Brain pericyte (primary cell): ENCODE data around the gene BFAR.
"Not testable (repeated sequence)": the region's sequence is repeated elsewhere in the genome, so short reads cannot be mapped to it uniquely, and the experiment has no call there.

Experiments
- DNase-seq: peaks from one replicate; pipeline ENCODE4 v3.0.0-alpha.2; 2012; ENCODE audit warnings: low read depth, low spot score

BFAR gene

DNA sequence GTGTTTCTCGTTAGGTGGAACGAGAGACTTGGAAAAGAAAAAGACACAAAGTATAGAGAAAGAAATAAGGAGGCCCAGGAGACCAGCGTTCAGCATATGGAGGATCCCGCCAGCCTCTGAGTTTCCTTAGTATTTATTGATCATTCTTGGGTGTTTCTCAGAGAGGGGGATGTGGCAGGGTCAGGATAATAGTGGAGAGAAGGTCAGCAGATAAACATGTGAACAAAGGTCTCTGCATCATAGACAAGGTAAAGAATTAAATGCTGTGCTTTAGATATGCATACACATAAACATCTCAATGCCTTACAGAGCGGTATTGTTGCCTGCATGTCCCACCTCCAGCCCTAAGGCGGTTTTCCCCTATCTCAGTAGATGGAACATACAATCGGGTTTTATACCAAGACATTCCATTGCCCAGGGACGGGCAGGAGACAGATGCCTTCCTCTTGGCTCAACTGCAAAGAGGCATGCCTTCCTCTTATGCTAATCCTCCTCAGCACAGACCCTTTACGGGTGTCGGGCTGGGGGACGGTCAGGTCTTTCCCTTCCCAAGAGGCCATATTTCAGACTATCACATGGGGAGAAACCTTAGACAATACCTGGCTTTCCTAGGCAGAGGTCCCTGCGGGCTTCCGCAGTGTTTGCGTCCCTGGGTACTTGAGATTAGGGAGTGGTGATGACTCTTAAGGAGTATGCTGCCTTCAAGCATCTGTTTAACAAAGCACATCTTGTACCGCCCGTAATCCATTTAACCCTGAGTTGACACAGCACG, 3.6 kb downstream of the BFAR start:
- DNase-seq, result not testable (repeated sequence)

DNA sequence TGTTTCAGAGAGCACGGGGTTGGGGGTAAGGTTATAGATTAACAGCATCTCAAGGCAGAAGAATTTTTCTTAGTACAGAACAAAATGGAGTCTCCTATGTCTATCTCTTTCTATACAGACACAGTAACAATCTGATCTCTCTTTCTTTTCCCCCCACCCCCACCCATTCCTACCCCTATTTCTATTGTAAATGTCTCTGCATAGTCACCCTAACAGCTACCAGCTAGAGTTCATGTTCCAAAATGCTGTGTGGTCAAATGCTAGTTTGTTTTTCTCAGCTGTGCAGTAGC, 4.1 kb downstream of the BFAR start:
- DNase-seq, result not testable (repeated sequence)

GRCh38 chr16:14640538-14640937, 7.8 kb downstream of the BFAR start:
- DNase-seq, result no peak

DNA sequence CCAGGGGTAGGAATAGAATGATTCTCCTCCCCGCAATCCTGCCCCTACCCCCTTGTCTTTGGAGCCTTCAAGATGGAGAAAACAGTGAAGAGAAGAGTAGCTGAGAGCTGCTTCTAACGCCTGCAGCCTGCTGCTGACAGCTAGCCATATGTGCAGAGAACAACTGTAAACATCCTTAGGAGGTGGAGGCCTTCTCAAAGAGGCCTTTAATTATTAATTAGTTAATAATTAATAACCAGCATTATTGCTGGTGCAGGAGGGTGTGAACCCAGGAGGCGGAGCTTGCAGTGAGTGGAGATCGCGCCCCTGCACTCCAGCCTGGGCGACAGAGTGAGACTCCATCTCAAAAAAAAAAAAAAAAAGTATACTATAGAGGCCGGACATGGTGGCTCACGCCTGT, 8.5 kb downstream of the BFAR start:
- DNase-seq, result no peak

GRCh38 chr16:14641926-14642325, 9.2 kb downstream of the BFAR start:
- no peak for DNase-seq

DNA sequence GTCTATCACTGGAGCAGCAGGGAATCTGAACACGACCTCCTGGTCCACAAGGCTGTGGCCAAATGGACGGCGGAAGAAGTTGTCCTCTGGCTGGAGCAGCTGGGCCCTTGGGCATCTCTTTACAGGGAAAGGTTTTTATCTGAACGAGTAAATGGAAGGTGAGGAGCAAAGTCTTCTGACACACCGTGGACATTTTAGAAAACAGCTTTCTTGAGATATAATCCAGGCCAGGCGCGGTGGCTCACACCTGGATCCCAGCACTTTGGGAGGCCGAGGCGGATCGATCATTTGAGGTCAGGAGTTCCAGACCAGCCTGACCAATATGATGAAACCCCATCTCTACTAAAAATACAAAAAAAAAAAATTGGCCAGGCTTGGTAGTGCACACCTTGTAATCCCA, 17.1 kb downstream of the BFAR start:
- DNase-seq, result no peak

- DNase-seq, result no peak
These were observed 17.9 kb downstream of the BFAR start for GRCh38 chr16:14650629-14651028.

GRCh38 chr16:14652726-14653125, 20.0 kb downstream of the BFAR start:
- DNase-seq, result no peak

DNA sequence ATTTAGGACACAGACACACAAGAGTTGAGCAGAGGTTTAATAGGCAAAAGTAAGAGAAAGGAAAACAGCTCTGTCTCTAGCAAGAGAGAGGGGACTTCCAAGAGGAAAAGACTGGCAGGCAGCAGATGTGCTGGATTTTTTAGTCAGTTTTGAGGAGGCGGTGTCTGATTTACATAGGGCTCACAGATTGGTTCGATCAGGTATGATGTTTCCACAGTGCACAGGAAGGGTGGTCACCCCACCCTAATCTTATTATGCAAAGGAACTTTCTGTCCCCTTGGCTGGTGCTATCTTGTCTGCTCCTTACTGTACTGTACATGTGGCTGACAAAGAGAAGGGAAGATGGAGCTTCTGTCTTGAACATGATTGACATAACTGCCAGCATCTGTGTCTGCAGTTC, 25.3 kb downstream of the BFAR start:
- no peak for DNase-seq

- DNase-seq, result no peak
These were observed 34.9 kb downstream of the BFAR start for GRCh38 chr16:14667347-14668266.

- DNase-seq, result no peak
These were observed 35.9 kb downstream of the BFAR start for GRCh38 chr16:14668556-14669223.

DNA sequence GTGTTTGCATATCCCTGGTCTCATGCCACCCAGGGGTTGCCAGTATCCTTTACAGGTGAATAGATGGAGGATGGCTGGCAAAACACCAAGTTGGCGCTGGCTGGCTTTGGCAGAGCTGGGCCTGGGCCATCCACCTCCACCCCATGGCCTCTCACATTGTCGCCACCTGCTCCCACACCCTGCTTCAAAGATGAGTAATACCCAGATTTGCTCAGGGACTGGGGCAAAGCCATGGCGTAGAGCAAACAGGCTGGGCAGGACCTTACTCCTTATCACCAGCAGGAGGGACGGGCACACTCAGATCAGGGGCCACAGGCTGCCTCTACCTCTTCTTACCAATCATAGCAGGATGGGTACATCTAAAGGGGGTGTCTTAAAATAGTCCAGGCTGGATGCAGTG, 37.0 kb downstream of the BFAR start:
- no peak for DNase-seq

DNA sequence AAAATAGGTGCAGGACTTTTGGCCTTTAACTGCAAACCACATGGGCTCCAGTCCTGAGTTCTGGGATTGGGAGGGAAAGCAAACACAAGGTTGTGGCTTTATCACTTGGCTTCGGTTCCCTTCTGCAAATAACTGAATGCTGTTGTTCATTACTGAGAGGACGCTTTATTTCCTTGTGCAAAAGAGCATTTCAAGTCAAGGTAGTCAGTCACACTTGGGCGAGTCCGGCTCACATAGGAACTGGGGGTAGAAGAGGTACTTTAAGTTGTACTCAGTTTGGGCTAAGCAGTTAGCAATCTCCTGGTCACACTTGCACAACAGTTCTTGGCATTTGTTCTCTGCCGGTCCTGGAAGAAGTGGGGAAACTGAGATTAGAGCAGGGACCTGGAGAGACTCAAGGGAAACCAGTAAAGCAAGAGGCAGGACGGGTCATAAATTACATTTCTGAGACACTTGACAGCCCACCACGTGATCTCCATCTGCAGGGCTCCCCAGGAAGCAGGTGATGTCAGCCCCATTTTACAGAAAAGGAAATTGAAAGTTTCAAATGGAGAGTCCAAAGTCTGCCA, 39.7 kb downstream of the BFAR start:
- DNase-seq, result no peak

GRCh38 chr16:14676633-14677032, 43.9 kb downstream of the BFAR start:
- no peak for DNase-seq

- DNase-seq, result no peak
These were observed 44.9 kb downstream of the BFAR start for GRCh38 chr16:14677627-14678026.

- no peak for DNase-seq
These were observed 46.2 kb downstream of the BFAR start for GRCh38 chr16:14678748-14679497.

GRCh38 chr16:14680396-14680795, 47.6 kb downstream of the BFAR start:
- not testable (repeated sequence) for DNase-seq

GRCh38 chr16:14681115-14681514, 48.4 kb downstream of the BFAR start:
- DNase-seq, result no peak

- DNase-seq, result no peak
These were observed 49.4 kb downstream of the BFAR start for GRCh38 chr16:14682121-14682520.

GRCh38 chr16:14685870-14686793, 53.4 kb downstream of the BFAR start:
- not testable (repeated sequence) for DNase-seq
